HL-60 (cell line): ENCODE measurements around the gene CHRM5.

Experiments
- DNase-seq, 2 experiments: peaks; one replicate each; pipeline ENCODE4 v3.0.0-alpha.2; 2010 to 2020; ENCODE audit warnings: low read depth in 1 of 2, low spot score in 1 of 2
- H3K27ac ChIP-seq: fragments of 250-450 bp; sonication (Bioruptor Pico); replicated peaks from 2 replicates; pipeline ENCODE4 v1.5.1; 2020; ENCODE audit warnings: mild to moderate bottlenecking, moderate library complexity
- H3K27me3 ChIP-seq: fragments of 250-450 bp; sonication (Bioruptor Pico); 2 replicates; pipeline ENCODE4 v1.5.1; 2021; ENCODE audit warnings: mild to moderate bottlenecking, moderate library complexity; ENCODE audit not compliant: insufficient read depth, poor library complexity, severe bottlenecking
- H3K4me3 ChIP-seq: replicated peaks from 2 replicates; pipeline ENCODE4 v1.5.1; 2011; ENCODE audit warnings: mild to moderate bottlenecking, control low read depth, low read length; ENCODE audit not compliant: insufficient read depth
- GABPA ChIP-seq: IDR thresholded peaks from 2 replicates; pipeline ENCODE4 v1.6.1; 2012; ENCODE audit warnings: low read depth
- POLR2AphosphoS5 ChIP-seq: IDR thresholded peaks from 2 replicates; pipeline ENCODE4 v1.6.1; 2012; ENCODE audit warnings: low read depth
- SPI1 ChIP-seq: IDR thresholded peaks from 2 replicates; pipeline ENCODE4 v1.6.1; 2012; ENCODE audit warnings: low read depth, mild to moderate bottlenecking, borderline replicate concordance
- TF ChIP-seq, protein P1 (sequence below): IDR thresholded peaks from one replicate; pipeline ENCODE4 v1.5.1; 2011; ENCODE audit warnings: low read length, control low read depth, inconsistent platforms; ENCODE audit not compliant: insufficient read depth
- TF ChIP-seq, protein P2 (sequence below): IDR thresholded peaks from 2 replicates; pipeline ENCODE4 v1.6.1; 2012; ENCODE audit warnings: low read depth; ENCODE audit not compliant: insufficient replicate concordance

The CHRM5 gene

DNA sequence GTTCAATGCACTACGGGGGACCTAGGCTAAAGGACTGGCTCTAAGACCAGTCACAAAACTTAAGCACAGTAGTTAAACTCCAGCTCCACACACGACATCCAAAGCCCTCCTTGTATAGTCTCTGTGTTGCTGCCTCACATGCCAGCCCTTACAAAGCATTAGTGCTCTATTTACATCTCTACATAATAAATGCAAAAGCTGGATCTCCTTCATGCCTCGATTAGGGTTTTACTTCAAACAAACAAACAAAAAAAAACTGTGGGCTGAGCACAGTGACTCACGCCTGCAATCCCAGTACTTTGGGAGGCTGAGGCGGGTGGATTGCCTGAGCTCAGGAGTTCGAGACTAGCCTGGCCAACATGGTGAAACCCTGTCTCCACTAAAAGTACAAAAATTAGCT is 143.2 kb downstream of the CHRM5 start:
- TF ChIP-seq, protein P1, sequence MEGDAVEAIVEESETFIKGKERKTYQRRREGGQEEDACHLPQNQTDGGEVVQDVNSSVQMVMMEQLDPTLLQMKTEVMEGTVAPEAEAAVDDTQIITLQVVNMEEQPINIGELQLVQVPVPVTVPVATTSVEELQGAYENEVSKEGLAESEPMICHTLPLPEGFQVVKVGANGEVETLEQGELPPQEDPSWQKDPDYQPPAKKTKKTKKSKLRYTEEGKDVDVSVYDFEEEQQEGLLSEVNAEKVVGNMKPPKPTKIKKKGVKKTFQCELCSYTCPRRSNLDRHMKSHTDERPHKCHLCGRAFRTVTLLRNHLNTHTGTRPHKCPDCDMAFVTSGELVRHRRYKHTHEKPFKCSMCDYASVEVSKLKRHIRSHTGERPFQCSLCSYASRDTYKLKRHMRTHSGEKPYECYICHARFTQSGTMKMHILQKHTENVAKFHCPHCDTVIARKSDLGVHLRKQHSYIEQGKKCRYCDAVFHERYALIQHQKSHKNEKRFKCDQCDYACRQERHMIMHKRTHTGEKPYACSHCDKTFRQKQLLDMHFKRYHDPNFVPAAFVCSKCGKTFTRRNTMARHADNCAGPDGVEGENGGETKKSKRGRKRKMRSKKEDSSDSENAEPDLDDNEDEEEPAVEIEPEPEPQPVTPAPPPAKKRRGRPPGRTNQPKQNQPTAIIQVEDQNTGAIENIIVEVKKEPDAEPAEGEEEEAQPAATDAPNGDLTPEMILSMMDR: no peak
- no peak for TF ChIP-seq SPI1
- no peak for TF ChIP-seq POLR2AphosphoS5
- TF ChIP-seq, protein P2, sequence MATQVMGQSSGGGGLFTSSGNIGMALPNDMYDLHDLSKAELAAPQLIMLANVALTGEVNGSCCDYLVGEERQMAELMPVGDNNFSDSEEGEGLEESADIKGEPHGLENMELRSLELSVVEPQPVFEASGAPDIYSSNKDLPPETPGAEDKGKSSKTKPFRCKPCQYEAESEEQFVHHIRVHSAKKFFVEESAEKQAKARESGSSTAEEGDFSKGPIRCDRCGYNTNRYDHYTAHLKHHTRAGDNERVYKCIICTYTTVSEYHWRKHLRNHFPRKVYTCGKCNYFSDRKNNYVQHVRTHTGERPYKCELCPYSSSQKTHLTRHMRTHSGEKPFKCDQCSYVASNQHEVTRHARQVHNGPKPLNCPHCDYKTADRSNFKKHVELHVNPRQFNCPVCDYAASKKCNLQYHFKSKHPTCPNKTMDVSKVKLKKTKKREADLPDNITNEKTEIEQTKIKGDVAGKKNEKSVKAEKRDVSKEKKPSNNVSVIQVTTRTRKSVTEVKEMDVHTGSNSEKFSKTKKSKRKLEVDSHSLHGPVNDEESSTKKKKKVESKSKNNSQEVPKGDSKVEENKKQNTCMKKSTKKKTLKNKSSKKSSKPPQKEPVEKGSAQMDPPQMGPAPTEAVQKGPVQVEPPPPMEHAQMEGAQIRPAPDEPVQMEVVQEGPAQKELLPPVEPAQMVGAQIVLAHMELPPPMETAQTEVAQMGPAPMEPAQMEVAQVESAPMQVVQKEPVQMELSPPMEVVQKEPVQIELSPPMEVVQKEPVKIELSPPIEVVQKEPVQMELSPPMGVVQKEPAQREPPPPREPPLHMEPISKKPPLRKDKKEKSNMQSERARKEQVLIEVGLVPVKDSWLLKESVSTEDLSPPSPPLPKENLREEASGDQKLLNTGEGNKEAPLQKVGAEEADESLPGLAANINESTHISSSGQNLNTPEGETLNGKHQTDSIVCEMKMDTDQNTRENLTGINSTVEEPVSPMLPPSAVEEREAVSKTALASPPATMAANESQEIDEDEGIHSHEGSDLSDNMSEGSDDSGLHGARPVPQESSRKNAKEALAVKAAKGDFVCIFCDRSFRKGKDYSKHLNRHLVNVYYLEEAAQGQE: no peak
- TF ChIP-seq GABPA: no peak
- Histone ChIP-seq H3K27me3 (no peaks in the 10 kb centered on the region), H3K27ac (no peak overlapping the region), H3K4me3 (no peak overlapping the region)
- no peak for DNase-seq

DNA sequence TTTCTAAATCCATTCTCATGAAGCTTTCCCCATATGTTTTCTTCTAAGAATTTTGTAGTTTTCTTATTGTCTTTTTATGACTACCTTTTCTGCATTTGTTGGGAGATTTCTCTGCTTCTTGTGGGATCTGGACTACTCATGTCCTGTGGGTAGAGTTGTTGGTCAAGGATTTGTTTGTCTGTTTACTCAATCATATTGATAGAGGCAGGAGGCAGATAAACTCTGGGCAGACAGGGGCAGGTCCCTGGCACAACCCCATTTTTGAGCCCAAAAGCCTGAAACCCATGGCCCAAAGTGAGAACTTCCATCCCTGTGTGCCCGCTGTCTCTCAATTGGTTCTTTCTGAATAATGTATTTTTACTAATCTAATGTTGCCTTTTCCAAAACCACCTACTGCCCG is 145.9 kb downstream of the CHRM5 start:
- TF ChIP-seq POLR2AphosphoS5: no peak
- TF ChIP-seq, protein P1: no peak
- no peak for TF ChIP-seq SPI1
- TF ChIP-seq, protein P2: no peak
- no peak for TF ChIP-seq GABPA
- H3K4me3 ChIP-seq: no peak overlapping the region
- H3K27me3 ChIP-seq: no peaks in the 10 kb centered on the region
- no peak for DNase-seq
- no peak overlapping the region for H3K27ac ChIP-seq

DNA sequence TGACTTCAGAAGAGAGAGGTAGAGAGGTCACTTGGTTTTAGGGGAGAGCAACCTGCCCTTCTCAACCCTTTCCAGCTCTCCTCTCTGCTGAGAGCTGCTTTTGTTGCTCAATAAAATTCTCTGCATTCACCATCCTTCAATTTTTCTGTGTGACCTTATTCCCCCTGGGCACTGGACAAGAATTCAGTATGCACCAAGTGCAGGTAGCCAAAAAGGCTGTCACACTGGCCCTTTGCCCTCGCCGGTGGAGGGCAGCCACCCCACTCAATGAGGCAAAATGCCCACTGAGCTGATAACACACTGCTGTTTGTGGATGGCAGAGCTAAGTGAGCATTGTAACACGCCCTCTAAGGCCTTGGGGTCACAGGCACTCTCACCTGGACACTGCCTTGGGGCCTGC is 146.4 kb downstream of the CHRM5 start:
- Histone ChIP-seq H3K27me3 (no peaks in the 10 kb centered on the region), H3K27ac (no peak overlapping the region)
- TF ChIP-seq GABPA (no peak), POLR2AphosphoS5 (no peak)

DNA sequence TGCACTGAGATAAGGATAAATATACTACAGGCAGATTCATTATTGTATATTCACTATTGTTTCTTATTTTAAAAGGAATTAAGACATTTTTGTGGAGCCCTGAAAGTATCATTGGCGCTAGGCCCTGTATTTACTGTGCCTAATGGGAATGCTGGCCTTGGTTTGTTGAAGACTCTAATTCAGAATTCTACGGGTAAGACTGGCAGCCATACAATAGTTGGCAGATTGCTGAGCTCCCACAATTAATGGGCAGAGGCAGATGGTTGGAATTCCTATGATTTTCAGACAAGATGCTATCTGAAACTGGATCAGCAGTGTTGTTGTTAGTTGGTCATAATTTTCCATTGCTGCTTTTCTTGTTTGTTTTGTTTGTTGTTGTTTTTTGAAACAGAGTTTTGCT is 148.3 kb downstream of the CHRM5 start:
- TF ChIP-seq SPI1: no peak
- Histone ChIP-seq H3K4me3 (no peak overlapping the region), H3K27ac (no peak overlapping the region), H3K27me3 (no peaks in the 10 kb centered on the region)
- DNase-seq: no peak

More for the DNA sequence above, 146.4 kb downstream of the CHRM5 start:
- no peak overlapping the region for H3K4me3 ChIP-seq
- no peak for DNase-seq
